Measurements from ENCODE around the gene GALNT14. TPM values are rescaled to one million over a fixed set of nuclear protein-coding genes. Genes with fewer than 3 reads are reported as not detected.
"Not testable (repeated sequence)": the region's sequence is repeated elsewhere in the genome, so short reads cannot be mapped to it uniquely, and the experiment has no call there.

GALNT14 gene, protein sequence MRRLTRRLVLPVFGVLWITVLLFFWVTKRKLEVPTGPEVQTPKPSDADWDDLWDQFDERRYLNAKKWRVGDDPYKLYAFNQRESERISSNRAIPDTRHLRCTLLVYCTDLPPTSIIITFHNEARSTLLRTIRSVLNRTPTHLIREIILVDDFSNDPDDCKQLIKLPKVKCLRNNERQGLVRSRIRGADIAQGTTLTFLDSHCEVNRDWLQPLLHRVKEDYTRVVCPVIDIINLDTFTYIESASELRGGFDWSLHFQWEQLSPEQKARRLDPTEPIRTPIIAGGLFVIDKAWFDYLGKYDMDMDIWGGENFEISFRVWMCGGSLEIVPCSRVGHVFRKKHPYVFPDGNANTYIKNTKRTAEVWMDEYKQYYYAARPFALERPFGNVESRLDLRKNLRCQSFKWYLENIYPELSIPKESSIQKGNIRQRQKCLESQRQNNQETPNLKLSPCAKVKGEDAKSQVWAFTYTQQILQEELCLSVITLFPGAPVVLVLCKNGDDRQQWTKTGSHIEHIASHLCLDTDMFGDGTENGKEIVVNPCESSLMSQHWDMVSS
- under 1 TPM; 0.53 to 0.76 TPM for total RNA-seq
- long read RNA-seq = 0 reads

DNA sequence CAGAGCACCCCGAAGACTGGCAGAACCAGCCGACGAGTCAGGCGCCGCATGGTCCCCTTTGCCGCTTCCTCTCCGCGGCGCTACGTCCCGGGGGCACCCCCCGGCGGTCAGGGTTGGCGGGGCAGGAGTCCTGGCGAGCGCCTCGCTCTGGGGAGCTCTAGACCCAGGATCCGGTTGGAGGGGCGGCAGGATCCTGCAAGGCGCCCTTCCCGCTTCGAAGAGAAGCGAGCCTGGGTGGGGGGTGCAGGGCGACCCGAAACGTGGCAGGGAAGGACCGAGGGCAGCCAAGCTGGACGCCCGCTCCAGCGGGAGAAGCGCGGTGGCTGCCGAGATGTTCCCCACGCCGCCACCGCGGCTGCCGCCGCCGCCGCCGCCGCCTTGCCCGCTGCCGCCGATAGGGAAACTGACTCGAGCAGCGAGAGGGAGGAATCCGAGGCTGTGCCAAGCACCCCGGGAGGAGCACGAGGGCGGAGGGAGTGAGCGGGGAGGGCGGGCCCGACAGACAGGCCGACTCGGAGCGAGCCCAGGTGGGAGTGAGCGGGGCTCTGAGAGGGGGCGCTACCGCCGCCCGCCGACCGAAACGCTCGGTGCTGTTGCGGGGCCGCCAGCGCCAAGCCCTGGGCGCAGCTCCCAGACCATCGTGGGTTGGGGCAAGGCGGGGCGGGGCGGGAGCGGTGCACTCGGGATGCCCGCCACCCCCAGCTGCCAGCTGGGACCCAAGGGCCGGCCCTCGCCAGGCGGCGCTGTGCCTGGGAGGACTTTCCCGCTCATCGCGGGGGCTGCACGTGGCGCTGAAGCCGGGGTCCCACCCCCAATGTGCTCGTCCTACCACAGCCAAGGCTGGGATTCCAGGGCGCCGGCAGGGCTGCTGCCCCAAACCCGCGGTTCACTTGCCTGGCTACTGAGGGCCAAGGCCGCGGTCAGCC is at the start of gene GALNT14:
Gene GALNT14, minus strand, starts transcription at position 404 of the 926 bp plus-strand sequence. Its CDS starts 354 bp downstream, at position 50.
- DNase-seq = peak; percentile 51
- peak; percentile 79 to 92 for ATAC-seq
- intact Hi-C loops (cut with DNase I) = no loop called here

DNA sequence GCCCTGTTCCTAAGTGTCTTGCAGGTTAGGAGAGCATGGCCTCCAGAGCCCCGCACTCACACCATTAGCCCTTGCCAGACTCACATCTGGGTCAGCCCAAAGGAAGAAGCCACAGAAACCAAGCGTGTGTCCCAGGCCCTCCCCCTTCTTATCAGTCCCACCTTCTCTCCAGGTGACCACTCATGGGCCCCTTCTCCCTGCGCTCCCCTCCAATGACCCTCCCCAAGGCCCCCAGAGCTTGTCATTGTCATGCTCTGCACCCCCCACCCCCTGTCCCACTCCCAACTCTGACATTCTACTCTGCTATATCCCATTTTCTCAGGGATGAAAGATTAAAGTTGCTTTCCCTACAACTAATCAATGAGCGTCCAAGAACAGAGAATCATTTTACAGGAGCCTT is 48.9 kb upstream of the GALNT14 start:
- ATAC-seq (no peak), DNase-seq (no peak)
- intact Hi-C loops (cut with DNase I) = no loop called here

DNA sequence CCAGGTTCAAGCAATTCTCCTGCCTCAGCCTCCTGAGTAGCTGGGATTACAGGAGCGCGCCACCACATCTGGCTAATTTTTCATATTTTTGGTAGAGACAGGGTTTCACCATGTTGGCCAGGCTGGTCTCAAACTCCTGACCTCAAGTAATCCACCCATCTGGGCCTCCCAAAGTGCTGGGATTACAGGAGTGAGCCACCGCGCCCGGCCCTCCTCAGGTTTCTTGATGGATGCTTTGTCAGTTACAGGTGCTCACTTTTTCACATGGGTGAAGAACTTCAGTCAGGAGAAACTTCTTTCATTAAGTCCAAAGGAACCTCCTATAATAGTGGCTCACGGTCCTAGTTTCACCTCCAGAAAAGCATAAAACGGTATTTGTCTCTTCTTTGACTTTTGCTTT is 45.7 kb upstream of the GALNT14 start:
- DNase-seq; intact Hi-C loops (cut with DNase I); ATAC-seq: not testable (repeated sequence)

DNA sequence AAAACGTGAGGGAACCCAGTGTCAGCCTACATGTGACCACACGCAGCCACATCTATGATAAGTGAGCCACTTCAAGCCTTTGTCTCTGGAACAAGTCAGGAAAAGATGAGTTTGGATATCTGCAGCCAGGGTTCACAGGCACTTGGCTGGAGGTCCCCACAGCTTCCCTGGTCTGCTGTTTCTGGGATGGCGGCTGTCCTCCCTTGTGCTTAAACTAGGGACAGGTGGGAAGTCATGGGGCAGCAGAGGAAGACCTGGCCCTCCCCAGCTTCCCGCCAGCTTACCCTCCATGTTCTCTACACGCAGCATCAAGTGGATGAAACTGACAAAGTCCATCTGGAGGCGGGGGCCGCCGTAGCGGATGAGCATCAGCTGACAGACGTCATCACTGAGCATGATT is 38.5 kb upstream of the GALNT14 start:
- DNase-seq = no peak
- intact Hi-C loops (cut with DNase I) = no loop called here
- no peak for ATAC-seq

DNA sequence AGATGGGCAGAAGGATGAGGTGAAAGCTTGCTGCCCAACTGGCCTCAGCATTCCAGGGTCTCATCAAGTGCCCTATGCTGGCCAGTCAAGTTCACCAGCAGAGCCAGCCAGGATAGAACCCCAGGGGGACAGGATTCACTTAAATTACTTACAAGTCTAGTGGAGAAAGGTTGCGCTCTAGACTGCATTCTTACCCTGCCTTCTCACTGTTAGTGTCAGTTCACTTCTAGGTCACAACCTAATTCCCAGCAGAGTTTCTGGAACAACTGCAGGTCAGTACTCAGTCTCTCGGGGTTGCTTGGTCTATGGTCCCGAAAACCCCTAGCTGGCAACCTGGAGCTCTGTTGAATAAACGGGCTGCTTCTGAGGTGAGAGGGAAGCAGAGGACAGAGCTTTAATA is 32.9 kb upstream of the GALNT14 start:
- DNase-seq = no peak
- intact Hi-C loops (cut with DNase I) = loop anchor here in 1 of 2 donors (2.0 kb wide), 2 partner anchors 162 to 456 kb away; no protein-coding TSS in a partner anchor
- ATAC-seq = no peak

DNA sequence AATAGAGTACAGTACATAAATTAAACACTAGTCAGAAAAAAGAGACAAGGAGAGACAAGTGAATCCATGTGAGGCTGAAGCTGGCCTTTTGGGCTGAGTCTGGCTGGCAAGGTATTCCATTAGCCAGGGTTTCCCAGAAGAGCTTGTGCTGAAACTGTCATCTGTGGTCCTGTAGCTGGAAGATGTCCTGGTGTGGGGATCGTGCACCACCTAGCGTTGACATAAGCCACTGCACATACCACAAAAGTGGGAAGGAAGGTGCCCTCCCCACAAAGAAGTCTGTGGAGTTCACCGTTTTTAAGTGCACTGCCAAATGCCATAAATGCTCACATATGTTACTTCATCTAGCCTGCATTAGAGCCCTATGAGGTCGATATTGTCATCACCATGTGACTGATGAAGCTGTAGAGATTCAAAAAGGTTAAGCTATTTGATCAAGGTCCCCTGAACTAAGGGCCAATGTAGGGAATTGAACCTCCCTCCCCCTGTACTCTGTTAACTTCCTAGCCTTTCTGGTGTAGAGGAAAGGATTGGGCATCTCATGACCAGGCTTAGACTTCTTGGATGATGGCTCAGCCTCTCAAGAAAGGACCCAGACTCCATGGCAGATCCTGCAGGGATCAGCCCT is 31.9 kb upstream of the GALNT14 start:
- intact Hi-C loops (cut with DNase I) = loop anchor here in 1 of 2 donors (2.0 kb wide), 2 partner anchors 163 to 455 kb away; no protein-coding TSS in a partner anchor
- DNase-seq (peak; percentile 52), ATAC-seq (peak; percentile 82 to 83)

DNA sequence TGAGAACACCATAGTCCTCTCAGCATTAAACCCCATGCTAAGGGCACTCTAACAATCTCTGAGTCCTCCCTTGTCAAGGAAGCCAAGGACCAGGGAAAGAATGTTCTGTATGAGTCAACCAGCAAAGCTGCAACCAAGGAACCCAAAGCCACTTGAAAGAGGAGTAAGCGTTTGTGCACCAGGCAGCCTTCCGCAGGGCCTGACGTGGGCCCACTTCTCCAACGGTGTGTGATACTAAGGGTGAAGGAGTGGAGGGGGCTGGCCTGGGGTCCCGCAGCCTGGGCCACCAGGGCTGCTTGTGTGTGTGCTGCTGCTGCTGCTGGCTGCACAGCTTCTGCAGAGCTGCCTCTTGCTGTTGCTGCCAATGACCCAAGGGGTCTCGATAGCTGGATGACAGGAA is 30.1 kb upstream of the GALNT14 start:
- intact Hi-C loops (cut with DNase I) = loop anchor here (10.0 kb wide), 2 partner anchors 303 to 433 kb away; no protein-coding TSS in a partner anchor
- ATAC-seq = no peak
- no peak for DNase-seq

DNA sequence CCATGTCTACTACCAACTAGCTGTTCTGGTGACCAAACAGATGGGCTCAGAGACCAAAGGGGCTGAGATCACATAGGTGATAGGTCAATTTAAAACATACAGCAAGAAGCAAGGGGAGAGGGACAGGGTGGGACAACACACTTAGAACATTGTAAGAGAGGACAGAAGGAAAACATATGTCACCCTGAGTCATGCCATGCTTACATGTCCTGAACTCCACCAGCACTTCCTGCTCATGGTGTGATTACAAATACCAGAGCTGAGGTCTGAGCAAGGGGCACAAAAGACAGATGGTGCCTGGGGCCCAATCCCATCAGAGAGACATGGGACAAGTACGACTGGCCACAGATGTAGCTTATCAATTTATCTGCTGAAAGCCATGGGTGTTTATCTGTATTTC is 28.7 kb upstream of the GALNT14 start:
- intact Hi-C loops (cut with DNase I) = loop anchor here (10.0 kb wide), 2 partner anchors 302 to 432 kb away; no protein-coding TSS in a partner anchor
- DNase-seq (no peak), ATAC-seq (no peak)

DNA sequence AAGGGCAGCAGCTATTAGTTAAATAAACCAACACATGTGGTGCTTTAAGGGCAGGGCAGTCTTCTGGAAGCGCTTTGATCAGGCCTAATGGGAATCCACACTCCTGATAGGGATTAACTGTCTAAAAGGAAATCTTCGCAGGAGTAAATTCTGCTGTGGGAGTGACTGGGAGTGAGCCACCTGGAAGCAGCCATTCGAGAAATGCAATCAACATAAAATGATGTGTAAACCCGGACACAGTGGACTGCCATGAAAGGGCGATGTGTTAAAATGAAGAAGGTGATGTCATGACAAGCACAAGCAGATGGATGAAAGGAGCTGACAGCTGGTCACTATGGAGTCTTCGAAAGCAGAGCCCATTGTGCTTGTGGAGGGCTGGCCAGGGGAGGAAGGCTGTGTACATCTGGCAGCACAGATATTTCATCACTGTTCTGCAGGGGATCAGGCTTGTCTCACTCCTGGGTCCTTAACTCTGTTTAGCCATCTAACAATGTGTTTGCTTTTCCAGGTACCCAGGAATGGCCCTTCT is 24.8 kb upstream of the GALNT14 start:
- ATAC-seq = no peak
- intact Hi-C loops (cut with DNase I) = loop anchor here (10.0 kb wide), 2 partner anchors 298 to 428 kb away; no protein-coding TSS in a partner anchor
- no peak for DNase-seq

DNA sequence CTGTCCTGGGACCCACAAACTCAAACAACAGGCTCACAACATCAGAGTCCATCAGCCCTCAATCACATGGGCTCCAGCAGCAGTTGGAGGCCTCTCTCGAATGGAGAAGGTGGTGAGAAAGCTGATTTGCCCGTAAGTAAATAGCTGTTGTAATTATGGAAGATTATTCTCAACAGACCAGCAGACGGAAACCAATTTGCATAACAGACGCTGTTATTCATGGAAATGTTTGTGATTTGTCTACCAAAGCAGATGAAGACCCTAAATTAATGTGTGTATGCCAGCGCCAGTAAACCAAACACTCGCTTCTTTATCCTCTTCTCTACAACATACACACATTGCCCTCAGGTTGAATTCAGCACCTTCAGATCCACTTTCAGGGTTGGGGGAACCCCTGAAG is 23.4 kb upstream of the GALNT14 start:
- intact Hi-C loops (cut with DNase I) = loop anchor here (10.0 kb wide), 2 partner anchors 297 to 427 kb away; no protein-coding TSS in a partner anchor

DNA sequence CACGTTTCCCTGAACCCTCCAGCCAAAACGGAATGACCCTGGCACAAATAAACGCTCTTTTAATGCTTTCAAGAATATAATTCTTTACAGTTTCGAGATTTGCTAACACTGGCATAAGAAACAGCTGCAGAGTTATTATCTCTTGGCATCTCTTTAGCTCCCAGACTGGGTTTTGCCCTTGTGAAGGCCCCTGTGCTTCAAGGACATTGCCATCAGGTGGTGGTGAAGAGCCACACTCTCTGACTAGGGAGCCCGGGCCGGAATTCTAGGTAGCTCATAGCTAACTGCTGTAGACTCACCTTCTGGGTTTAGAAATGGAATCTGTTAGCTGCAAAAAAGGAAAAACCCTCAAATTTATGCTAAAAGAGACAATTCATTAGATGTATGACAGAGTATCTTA is 13.3 kb upstream of the GALNT14 start:
- ATAC-seq (no peak), DNase-seq (no peak)
- intact Hi-C loops (cut with DNase I) = no loop called here

More for the DNA sequence above, 23.4 kb upstream of the GALNT14 start:
- DNase-seq (no peak), ATAC-seq (no peak)

DNA sequence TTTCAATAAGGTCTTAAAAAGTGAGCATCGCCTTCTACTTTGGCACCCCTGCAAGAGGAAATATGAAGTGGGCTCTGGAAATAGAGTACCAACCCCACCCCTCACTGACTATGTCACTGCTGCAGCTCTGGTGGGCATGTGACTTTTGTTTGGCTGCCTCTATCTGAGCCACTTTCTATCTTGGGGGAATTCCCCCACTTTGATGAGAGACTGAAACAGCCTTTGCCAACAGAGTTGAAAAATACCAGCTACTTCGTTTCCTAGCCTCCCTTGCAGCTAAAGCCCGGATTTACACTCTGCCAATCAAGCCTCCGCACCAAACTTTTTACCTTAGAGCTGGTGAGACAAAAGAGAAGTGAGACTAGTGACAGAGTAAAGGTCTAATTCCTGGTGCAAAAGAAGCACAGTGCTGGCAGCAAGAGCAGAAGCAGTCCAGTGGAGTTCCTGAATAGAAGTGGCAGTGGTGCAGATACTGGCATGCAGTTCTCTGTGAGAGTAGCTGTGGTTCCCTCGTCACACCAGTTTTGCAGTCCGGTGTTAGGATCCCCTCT is 12.0 kb upstream of the GALNT14 start:
- intact Hi-C loops (cut with DNase I) = no loop called here
- DNase-seq (no peak), ATAC-seq (no peak)

DNA sequence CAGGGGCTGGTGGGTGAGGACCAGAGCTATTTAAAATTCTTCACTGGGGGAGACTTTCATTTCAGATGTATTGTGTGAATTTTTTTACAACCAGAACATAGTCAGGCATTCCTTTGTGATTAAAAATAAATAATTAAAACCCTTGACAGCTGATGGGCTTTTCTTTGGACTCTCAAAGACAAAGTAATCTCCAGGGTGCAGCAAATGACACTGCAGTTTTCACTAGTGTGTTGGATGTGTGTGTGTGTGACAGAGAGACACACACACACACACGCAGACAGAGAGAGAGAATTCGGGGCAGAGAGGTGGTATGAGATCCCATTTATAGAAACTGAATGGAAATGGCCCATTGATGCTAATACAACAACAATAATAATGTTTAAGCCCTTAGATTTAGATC is 10.3 kb upstream of the GALNT14 start:
- intact Hi-C loops (cut with DNase I) = no loop called here
- DNase-seq = no peak
- no peak for ATAC-seq

DNA sequence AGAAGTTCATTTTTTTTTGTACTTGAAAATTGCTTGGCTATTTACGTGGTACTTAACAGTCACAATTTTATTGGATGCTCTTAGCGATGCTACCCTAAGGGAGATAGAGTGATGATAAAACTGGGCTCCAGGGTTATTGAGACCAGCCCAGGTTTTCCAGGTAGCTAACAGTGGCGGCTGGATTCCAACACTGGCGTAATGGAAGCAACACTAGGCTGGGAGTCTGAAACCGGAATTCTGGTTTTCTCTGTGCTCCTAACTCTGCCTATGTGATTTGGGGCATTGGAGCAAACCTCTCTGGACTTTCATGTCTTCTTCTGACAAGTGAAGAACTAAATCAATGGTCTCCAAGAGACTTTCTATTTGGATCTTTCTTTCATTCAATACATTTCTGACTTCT is 9.4 kb upstream of the GALNT14 start:
- ATAC-seq (no peak), DNase-seq (no peak)
- intact Hi-C loops (cut with DNase I) = no loop called here

DNA sequence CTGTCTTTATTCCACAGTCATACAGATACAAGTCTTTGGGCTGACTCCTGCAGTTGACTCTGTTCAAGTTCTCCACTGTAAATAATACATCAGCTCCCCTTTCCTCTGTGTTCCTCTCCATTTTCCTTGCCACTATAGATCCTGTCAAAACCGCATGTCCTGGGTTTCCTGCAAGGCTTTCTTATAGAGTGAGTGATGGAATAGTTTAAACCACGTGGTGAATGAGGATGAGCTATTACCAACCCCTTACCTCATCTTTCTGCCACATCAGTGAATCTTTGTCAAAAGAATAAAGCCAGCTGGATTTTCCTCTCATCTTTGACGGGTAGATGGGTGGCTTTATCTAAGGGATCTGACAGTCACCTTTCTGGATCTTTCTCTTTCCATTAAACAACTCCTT is 3.9 kb upstream of the GALNT14 start:
- no peak for DNase-seq
- ATAC-seq = no peak
- intact Hi-C loops (cut with DNase I) = no loop called here

DNA sequence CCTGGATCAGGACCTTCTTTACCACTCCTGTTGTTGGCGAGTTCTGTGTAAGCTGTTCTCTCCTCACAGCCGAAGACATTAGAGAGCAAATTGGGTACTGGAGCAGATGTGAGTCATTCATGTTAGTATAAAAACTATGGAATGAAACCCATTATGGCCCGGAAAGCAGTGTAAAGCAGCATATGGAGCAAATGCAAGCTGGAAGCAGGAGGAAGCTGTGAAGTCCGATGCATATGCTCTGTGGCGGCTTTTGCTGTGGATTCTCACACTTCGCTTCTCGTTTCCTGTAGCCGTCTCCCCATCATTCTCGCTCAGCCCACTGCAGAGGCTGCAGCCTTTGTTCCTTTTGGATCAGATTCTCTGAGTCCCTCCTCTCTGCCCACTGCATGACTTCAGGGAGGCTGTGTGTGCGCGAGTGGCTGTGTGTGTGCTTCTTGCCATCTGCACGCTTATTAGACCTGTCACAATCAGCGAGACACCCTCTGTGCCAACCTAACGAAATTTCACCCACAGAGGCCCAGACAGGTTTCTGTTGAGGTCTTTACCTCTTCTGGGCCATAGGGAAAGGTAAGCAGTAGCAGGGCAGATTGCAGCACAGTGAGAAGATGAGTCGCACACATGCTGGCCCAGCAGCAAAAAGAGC is 3.3 kb upstream of the GALNT14 start:
- intact Hi-C loops (cut with DNase I) = no loop called here
- DNase-seq (no peak), ATAC-seq (no peak)

DNA sequence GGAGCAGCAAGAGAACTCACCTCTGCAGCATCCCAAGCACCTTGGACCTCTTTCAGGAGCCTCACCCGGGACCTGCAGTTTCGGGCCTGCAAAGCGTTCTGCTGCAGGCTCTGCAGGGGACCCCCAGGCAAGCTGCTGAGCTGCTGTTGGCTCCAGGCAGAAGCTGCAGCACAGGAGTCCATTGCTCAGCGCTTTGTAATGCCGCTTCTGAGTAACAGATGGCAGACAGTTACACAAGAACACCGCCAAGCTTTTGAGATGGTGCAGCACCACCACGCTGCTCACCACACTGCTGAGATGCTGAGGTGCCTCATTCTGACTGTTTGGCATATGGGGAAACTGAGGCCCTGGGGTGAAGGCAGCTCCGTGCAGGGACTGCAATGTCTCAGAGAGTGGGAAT is 1.9 kb upstream of the GALNT14 start:
- DNase-seq = no peak
- intact Hi-C loops (cut with DNase I) = no loop called here
- ATAC-seq = no peak

DNA sequence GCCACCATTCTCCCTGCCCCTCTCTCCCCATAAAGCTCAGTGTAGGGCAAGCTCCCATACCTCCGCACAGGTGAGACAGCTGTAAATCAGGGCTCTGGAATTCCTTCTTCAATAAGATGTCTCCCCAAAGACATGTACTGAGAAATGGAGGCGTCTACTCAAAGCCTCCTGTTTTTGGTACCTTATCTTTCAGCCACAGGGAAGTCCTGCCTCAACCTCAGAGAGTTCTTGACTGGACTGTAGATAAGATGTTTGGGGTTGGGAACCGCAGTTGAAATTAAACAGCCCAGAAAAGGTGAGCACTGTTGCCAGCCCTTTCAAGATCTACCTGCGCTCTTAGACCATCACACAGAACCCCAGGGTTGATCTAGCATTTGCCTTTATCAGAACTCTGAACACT is 1.4 kb upstream of the GALNT14 start:
- DNase-seq (no peak), ATAC-seq (no peak)
- intact Hi-C loops (cut with DNase I) = no loop called here
